GM19025 (cell line): ENCODE measurements around the gene COL8A1.

ENCODE experiments used
- ATAC-seq: cut with Tn5 transposase; IDR thresholded peaks from one replicate; pipeline ENCODE4 v1.9.1; 2021; ENCODE audit warnings: mild to moderate bottlenecking, low read depth, moderate library complexity; ENCODE audit not compliant: unreplicated experiment

Gene COL8A1

GRCh38 chr3:99753268-99753975, 115.0 kb downstream of the COL8A1 start:
- no peak for ATAC-seq

GRCh38 chr3:99755831-99756230, 117.4 kb downstream of the COL8A1 start:
- no peak for ATAC-seq

DNA sequence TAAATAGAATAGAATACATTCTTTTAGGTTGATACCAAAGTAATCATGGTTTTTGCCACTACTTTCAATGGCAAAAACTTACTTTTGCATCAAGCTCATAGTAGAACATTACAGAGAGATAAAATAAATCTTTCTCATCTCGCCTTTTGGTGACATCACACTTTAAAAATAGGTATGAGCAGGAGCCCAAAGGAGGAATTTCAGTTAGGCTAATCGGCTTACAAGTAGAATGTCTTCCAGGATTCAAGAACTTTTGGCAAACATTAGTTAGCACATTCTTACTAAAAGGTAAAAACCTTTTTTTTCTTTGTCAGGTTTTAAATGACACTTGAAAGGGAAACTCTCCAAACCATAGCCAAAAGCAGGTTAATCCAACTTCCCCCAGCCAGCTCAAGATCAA, 119.6 kb downstream of the COL8A1 start:
- no peak for ATAC-seq

GRCh38 chr3:99758502-99759177, 120.2 kb downstream of the COL8A1 start:
- no peak for ATAC-seq

DNA sequence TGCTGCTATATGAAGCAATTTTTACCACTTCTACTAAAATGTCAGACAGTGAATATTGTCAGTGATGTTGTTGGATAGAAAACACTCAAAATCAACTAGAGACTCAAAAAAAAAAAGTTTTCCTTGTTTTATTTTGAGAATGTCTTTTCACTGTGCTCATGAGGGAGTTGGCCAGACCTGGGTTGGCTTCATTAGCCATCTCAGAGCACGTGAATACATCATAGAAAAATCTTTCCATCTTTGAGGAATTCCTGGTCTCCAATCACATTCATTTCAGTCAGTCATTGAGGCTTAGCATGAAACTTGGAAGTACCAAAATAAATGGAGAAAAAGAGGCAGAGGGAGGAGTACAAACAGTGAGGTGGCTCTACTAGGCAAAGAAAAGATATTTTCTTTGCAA, 121.6 kb downstream of the COL8A1 start:
- no peak for ATAC-seq

DNA sequence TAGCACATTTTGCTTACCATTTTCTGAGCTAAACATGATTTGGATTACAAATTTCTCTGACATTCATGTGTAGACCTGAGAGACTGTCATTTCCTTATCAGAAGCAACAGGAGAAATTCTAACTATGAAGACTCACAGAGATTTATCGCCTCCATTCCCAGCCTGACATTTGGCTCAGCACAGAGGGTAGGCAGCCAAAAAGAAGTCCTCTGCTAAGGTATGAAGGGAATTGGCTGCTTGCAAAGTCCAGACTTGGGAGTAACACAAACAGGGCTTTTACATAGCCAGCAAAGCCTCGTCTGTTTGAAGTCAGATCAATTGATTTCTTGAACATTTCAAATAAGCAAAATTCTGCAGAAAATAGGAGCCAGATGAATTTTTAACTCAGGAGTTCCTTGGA, 122.2 kb downstream of the COL8A1 start:
- no peak for ATAC-seq

- no peak for ATAC-seq
Measured at GRCh38 chr3:99761415-99762165, 123.2 kb downstream of the COL8A1 start.

GRCh38 chr3:99762901-99763300, 124.5 kb downstream of the COL8A1 start:
- no peak for ATAC-seq

DNA sequence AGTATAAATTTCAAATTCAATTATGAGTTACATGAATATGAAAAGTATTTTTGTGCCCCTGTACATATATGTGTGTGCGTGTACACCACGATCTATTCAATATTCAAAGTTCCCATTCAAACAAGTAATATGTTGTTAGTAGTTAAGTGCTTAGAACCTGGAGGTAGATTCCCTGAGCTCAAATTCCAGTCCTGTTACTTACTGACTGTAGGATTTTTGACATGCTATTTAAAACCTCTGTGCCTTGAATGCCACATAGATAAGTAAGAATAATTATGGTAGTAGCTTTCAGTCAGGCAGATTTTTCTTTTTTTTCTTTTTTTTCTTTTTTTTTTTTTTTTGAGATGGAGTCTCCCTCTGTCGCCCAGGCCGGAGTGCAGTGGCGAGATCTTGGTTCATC, 126.0 kb downstream of the COL8A1 start:
- no peak for ATAC-seq

- ATAC-seq: no peak
Measured at GRCh38 chr3:99765042-99765942, 126.9 kb downstream of the COL8A1 start.

DNA sequence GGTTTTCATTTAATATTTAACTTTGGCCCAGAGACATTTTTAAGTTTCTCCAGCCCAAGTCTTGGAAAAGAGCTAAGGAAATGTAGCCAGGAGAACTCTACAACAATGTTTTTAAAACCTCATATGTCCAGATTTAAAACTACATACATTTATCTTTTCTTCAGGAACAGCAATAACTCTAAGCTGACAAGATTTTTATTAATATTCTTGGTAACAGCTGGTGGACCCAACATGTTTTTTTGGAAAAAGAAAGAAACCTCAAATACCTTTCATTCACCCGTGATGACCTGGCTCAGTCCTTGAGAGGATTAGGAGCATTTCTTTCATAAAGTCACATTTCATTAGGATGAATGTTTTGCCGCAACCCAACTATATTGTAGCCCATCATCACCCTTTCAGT, 128.9 kb downstream of the COL8A1 start:
- no peak for ATAC-seq

DNA sequence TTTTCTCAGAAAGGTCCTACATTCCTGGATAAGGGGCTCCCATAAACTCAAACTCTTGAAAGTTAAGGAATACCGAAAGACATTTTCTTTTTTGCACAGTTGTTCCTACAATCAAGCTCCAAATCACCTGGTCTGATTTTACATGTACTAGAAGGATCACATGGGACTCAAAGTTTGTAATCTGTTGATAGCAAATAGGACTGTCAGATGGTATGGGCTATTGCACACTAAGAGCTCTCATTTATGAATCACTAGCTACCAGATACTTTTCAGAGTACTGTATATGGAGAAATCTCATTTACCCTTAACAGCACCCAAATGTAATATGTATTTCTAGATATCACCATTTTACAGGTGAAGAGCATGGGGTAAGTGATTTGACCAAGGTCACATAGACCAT, 129.7 kb downstream of the COL8A1 start:
- ATAC-seq: no peak

DNA sequence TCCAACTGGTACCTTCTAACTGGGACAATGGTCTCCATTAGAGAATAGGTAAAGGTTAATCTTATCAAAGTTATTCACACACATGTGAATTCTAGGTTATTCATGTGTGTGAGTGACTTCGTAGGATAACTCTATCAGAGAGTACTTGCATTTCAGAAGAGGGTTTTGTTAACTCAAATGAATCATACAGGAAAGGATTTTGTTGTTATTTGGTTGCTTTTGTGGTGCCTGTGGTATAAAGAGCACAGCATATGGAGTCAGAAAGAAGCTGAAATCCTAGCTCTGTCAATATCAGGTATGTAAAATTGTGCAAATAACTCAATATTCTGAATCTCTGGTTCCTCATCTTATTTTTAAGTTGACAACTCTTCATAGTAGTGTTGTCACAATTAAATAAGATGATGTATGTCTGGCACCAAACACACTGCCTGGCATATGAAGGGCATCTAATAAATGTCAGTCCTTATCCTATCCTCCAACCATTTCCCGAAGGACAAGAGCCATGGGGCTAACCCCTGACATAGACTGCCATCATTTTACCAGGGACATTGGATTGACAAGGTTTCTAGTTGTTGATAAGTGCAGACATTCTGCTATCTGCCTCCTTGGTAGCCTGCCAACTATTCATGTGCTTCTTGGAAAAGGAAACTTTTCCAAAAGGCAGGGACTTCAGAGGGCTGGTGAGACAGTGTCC, 130.6 kb downstream of the COL8A1 start:
- no peak for ATAC-seq

GRCh38 chr3:99772171-99772570, 133.8 kb downstream of the COL8A1 start:
- no peak for ATAC-seq

DNA sequence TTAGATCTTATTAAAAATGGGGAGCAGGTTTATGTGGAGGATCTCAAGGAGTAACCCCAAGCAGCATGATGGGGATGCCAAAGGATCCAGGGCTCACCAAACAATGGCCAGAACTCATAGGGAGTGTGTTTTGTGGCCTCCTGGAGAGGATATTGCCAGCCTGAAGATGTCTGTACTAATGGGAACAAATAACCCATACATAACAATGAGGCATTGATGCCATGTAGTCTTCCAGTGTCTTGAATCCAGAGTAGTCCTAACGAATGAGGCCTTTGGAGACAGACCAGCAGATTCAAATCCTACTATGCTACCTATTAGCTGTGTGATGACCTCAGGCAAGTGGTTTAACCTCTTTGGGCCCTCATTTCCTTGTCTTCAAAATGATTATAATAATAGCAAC, 134.3 kb downstream of the COL8A1 start:
- no peak for ATAC-seq

GRCh38 chr3:99774467-99774866, 136.1 kb downstream of the COL8A1 start:
- ATAC-seq: peak; percentile 96

DNA sequence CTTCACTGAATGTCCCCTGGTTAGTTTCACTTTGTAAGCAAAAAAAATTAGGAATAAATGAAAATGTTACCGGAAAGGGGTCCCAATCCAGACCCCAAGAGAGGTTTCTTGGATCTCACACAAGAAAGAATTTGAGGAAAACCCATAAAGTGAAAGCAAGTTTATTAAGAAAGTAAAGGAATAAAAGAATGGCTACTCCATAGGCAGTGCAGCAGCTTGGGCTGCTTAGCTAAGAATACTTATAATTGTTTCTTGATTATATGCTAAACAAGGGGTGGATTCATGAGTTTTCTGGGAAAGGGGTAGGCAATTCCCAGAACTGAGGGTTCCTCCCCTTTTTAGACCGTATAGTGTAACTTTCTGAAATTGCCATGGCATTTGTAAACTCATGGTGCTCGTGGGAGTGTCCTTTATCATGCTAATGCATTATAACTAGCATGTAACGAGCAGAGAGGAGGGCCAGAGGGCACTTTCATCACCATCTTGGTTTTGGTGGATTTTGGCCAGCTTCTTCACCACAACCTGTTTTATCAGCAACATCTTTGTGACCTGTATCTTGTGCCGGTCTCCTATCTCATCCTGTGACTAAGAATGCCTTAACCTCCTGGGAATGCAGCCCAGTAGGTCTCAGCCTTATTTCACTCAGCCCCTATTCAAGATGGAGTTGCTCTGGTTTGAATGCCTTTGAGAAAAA, 138.3 kb downstream of the COL8A1 start:
- ATAC-seq: no peak

DNA sequence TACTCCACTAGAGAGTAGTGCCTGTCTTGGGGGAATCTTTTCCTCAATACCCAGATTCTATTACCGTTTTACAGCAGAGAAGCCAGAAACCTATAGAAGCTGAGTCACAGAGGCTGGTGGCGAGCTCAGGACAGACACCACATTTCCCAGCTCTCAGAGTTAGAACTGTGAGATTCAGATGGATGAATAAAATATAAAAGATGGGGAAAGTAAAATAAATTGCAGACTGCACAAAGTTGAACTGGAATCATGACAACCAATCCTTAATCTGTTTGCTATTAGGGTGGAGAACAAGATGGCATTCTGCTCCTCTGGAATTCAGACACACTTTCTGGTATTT, 138.8 kb downstream of the COL8A1 start:
- ATAC-seq: no peak

GRCh38 chr3:99777708-99778107, 139.3 kb downstream of the COL8A1 start:
- ATAC-seq: no peak

DNA sequence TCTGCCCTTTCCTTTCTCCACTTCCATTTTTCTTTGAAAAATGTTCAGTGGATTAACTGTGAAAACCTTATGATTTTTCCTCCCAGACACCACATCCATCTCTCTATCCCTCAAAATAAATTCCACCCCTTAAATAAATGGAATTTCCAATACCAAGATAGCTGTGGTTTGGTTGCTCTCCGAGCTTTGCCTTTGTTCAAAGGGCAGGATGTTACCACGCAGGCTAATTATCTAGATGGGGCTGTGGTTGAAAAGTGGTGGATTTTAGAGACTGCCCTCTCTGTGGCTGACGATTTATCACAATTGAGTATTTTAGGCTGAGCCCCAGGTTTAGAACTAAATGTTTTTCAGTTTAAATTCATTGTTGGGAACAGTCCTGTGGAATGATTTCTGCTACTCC, 142.4 kb downstream of the COL8A1 start:
- no peak for ATAC-seq
